Keratinocyte (primary cell): Measurements from ENCODE around the gene SLC27A2. TPM values are rescaled to one million over a fixed set of nuclear protein-coding genes. Genes with fewer than 3 reads are reported as not detected.

Experiments used
- DNase-seq: peaks from one replicate; pipeline ENCODE4 v3.0.0-alpha.2; 2011; ENCODE audit warnings: low read depth, missing footprints, low spot score
- FAIRE-seq: peaks from 2 replicates; lab custom pipeline; 2011; peaks lifted over from hg19 to GRCh38; lab: Jason Lieb, UNC
- H2AFZ ChIP-seq: 2 replicates; pipeline ENCODE4 v1.6.0; 2012; ENCODE audit warnings: low read length, control low read depth, inconsistent platforms; ENCODE audit not compliant: control insufficient read depth
- H3K27ac ChIP-seq: 2 replicates; pipeline ENCODE4 v1.5.1; 2011; ENCODE audit warnings: low read length; ENCODE audit not compliant: control insufficient read depth, insufficient read depth
- H3K27me3 ChIP-seq: 3 replicates; pipeline ENCODE4 v1.6.0; 2011; ENCODE audit warnings: low read length; ENCODE audit not compliant: control insufficient read depth, insufficient read depth; ENCODE audit errors: extremely low read depth
- H3K36me3 ChIP-seq, 2 experiments: 2 replicates in 1 of 2; 3 replicates in 1 of 2; pipeline ENCODE4 v1.5.1; 2011; ENCODE audit warnings: low read length in 2 of 2, mild to moderate bottlenecking in 1 of 2; ENCODE audit not compliant: control insufficient read depth in 2 of 2, insufficient read depth in 2 of 2; ENCODE audit errors: extremely low read depth in 1 of 2
- H3K4me1 ChIP-seq: 3 replicates; pipeline ENCODE4 v1.5.1; 2011; ENCODE audit warnings: low read length; ENCODE audit not compliant: control insufficient read depth, insufficient read depth; ENCODE audit errors: extremely low read depth
- H3K4me2 ChIP-seq: 3 replicates; pipeline ENCODE4 v1.6.0; 2011; ENCODE audit warnings: low read depth, low read length; ENCODE audit not compliant: control insufficient read depth, insufficient read depth; ENCODE audit errors: extremely low read depth
- H3K4me3 ChIP-seq, 3 experiments: fragments of 200-600 bp in 1 of 3; sonication (generic) in 1 of 3; 2 replicates in 2 of 3; 3 replicates in 1 of 3; pipeline ENCODE4 v1.5.1; 2011 to 2016; ENCODE audit warnings: low read length in 3 of 3, mild to moderate bottlenecking in 3 of 3, control low read depth in 2 of 3, inconsistent platforms in 1 of 3, low read depth in 1 of 3, mixed read lengths in 1 of 3, mixed run types in 1 of 3, moderate library complexity in 1 of 3; ENCODE audit not compliant: control insufficient read depth in 2 of 3, insufficient read depth in 2 of 3; ENCODE audit errors: extremely low read depth in 1 of 3
- H3K79me2 ChIP-seq: 2 replicates; pipeline ENCODE4 v1.6.0; 2012; ENCODE audit warnings: low read length; ENCODE audit not compliant: control insufficient read depth, insufficient read depth
- H3K9ac ChIP-seq: 3 replicates; pipeline ENCODE4 v1.6.0; 2011; ENCODE audit warnings: low read length; ENCODE audit not compliant: control insufficient read depth, insufficient read depth; ENCODE audit errors: extremely low read depth
- H3K9me1 ChIP-seq: 3 replicates; pipeline ENCODE4 v1.6.0; 2011; ENCODE audit warnings: low read length; ENCODE audit not compliant: control insufficient read depth, insufficient read depth; ENCODE audit errors: extremely low read depth
- H3K9me3 ChIP-seq: 2 replicates; pipeline ENCODE4 v1.5.1; 2012; ENCODE audit warnings: low read depth, low read length; ENCODE audit not compliant: control insufficient read depth
- H4K20me1 ChIP-seq: 3 replicates; pipeline ENCODE4 v1.6.0; 2011; ENCODE audit warnings: low read length; ENCODE audit not compliant: control insufficient read depth, insufficient read depth; ENCODE audit errors: extremely low read depth
- EZH2 ChIP-seq: IDR thresholded peaks from one replicate; pipeline ENCODE4 v1.6.1; 2012; ENCODE audit warnings: inconsistent platforms, mild to moderate bottlenecking, low read length, moderate library complexity
- dilution Hi-C: fragments of 300-500 bp; cut with MboI; formaldehyde crosslinking; loops from one replicate; pipeline ENCODE4 v1.7.0; 2020; ENCODE audit warnings: low sequenced_read_pairs; ENCODE audit not compliant: extremely low pct_ligation_motif_present
- polyA plus RNA-seq, 5 experiments: library from polyadenylated mRNA; depleted of rRNA in 3 of 5; stranded (reverse) in 3 of 5; stranded (forward) in 1 of 5; unstranded in 1 of 5; fragments of >200 nt; gene quantifications; 1 replicate in 1 of 5; 2 replicates in 3 of 5; 3 replicates in 1 of 5; pipeline versions ENCODE4 v1.2.1 to v1.2.3, GENCODE V29; 2011 to 2012; ENCODE audit warnings: missing spikeins in 2 of 5, low read depth in 1 of 5, low replicate concordance in 1 of 5
- TF ChIP-seq, protein P1 (sequence below), 3 experiments: IDR thresholded peaks in 1 of 3; conservative IDR thresholded peaks in 1 of 3; optimal IDR thresholded peaks in 1 of 3; 2 replicates in 2 of 3; 3 replicates in 1 of 3; pipeline versions ENCODE3 to v1.5.1; 2011; ENCODE audit warnings: low read length in 3 of 3, mild to moderate bottlenecking in 3 of 3, moderate library complexity in 2 of 3, control low read depth in 1 of 3, inconsistent platforms in 1 of 3; ENCODE audit not compliant: insufficient read depth in 2 of 3; ENCODE audit errors: extremely low read depth in 1 of 3

SLC27A2 gene
- polyA plus RNA-seq, 1 donor (not counting 4 experiments of a cell fraction or from before 2014, with no cell fraction given): 0.34 TPM

DNA sequence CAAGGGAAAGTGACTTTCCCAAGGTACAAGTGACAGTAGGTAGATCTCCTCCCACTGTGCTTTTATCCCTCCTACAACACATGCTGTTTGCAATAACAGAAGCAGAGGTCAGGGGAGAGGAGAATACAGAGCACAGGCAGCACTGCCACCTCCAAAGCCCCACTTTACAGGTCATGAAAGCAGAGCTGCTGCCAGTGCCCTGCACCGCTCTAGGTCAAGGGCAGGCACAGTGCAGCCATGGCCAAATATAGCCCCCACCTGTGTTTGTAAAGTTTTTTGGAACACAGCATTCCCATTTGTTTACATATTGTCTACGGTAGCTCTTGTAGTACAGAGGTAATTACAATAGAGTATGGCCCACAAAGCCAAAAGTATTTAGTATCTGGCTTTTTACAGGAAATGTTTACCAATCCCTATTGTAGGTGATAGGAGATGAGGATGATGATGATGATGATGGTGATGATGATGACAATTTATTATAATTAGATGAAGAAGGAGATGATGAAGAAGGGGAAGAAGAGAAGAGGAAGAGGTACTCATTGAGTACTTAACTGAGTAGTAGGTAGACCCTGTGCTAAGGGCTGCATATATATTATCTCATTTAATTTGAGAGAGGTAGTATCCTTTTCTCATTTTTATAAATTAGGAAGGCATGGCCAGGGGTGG lies 63.1 kb downstream of the SLC27A2 start:
- FAIRE-seq (no peak), DNase-seq (no peak)
- no peak overlapping the region for H3K27ac ChIP-seq
- no peak overlapping the region for H3K9ac ChIP-seq
- no peaks in the 10 kb centered on the region for H4K20me1 ChIP-seq
- no peak overlapping the region for H3K4me3 ChIP-seq
- H2AFZ ChIP-seq: no peak overlapping the region
- H3K9me3 ChIP-seq: no peaks in the 10 kb centered on the region
- H3K79me2 ChIP-seq: no peaks in the 10 kb centered on the region
- peaks cover 10% of the 10 kb centered on the region for H3K4me1 ChIP-seq
- no peaks in the 10 kb centered on the region for H3K9me1 ChIP-seq
- dilution Hi-C loops: no loop called here
- H3K36me3 ChIP-seq: no peaks in the 10 kb centered on the region
- no peak overlapping the region for H3K4me2 ChIP-seq
- no peaks in the 10 kb centered on the region for H3K27me3 ChIP-seq
- no peak for TF ChIP-seq EZH2
- TF ChIP-seq, protein P1, sequence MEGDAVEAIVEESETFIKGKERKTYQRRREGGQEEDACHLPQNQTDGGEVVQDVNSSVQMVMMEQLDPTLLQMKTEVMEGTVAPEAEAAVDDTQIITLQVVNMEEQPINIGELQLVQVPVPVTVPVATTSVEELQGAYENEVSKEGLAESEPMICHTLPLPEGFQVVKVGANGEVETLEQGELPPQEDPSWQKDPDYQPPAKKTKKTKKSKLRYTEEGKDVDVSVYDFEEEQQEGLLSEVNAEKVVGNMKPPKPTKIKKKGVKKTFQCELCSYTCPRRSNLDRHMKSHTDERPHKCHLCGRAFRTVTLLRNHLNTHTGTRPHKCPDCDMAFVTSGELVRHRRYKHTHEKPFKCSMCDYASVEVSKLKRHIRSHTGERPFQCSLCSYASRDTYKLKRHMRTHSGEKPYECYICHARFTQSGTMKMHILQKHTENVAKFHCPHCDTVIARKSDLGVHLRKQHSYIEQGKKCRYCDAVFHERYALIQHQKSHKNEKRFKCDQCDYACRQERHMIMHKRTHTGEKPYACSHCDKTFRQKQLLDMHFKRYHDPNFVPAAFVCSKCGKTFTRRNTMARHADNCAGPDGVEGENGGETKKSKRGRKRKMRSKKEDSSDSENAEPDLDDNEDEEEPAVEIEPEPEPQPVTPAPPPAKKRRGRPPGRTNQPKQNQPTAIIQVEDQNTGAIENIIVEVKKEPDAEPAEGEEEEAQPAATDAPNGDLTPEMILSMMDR (optimal IDR thresholded peaks at IDR 0.05 in 1 of 3, IDR thresholded peaks at IDR 0.05 in 1 of 3, conservative IDR thresholded peaks at IDR 0.05 in 1 of 3; ENCODE audit: extremely low read depth in 1 of 3, insufficient read depth in 2 of 3, low read length in 3 of 3): no peak

DNA sequence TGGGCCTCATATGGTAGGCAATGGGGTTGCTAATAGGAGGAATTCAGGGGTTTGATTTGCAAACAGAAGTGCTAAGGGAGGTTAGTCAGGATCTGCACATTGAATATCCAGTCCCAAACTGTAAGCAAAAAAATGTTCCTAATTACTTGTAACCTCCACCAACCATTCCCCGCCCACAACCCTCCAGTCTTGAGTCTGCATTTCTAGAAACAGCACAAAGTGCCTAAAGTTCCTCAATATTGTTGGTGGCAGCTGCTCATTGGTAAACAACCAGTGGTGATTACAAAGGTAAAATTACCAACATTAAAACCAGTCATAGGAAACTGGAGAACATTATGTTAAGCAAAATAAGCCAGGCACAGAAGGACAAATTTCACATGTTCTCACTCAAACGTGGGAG lies 64.6 kb downstream of the SLC27A2 start:
- no peak overlapping the region for H3K4me2 ChIP-seq
- no peak overlapping the region for H2AFZ ChIP-seq
- no peaks in the 10 kb centered on the region for H3K36me3 ChIP-seq
- FAIRE-seq (no peak), DNase-seq (no peak)
- no peak overlapping the region for H3K4me3 ChIP-seq
- H3K9ac ChIP-seq: no peak overlapping the region
- peaks cover 7% of the 10 kb centered on the region for H3K4me1 ChIP-seq
- H3K27ac ChIP-seq: no peak overlapping the region
- no peaks in the 10 kb centered on the region for H4K20me1 ChIP-seq
- H3K9me1 ChIP-seq: no peaks in the 10 kb centered on the region
- no peaks in the 10 kb centered on the region for H3K79me2 ChIP-seq
- dilution Hi-C loops: no loop called here
- no peaks in the 10 kb centered on the region for H3K27me3 ChIP-seq
- TF ChIP-seq, protein P1 (optimal IDR thresholded peaks at IDR 0.05 in 1 of 3, IDR thresholded peaks at IDR 0.05 in 1 of 3, conservative IDR thresholded peaks at IDR 0.05 in 1 of 3; ENCODE audit: extremely low read depth in 1 of 3, insufficient read depth in 2 of 3, low read length in 3 of 3): no peak
- no peak for TF ChIP-seq EZH2
- H3K9me3 ChIP-seq: no peaks in the 10 kb centered on the region
